NCI-H1092 (cell line): ENCODE results near the gene S100A4.

ENCODE experiments used
- DNase-seq: peaks from one replicate; lab custom pipeline; 2025; lab: John Stamatoyannopoulos, UW

The S100A4 gene

DNA sequence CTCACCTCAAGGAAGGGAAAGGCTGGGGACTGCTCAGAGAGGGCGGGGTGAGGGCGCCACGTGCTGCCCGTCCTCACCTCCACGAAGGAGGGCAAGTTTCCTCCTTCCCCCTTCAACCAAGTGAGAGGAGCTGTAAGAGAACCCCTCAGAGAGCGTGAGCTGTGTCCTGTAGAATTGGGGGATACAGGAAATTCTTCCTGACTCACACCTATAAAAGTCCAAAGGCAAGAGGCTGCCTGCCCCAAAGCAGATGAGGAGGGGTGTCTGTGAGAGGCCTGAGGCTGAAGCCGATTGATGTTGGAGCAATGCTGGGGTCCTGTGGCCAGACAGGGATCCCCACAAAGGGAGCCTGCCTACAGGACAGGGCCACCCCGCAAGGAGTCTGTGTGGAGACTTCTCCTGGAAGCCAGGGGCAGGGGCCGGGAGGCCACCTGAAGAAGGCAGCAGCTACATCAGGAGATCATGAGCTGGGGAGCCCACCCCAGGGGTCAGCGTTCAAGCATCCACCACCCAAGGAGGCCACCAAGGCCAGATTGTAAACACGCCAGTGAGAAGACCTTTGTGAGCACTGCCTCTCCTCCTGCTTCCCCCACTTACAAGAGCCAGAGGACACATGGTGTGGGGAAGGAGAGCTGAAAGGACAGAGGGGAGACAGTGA, 37.6 kb downstream of the S100A4 start:
- no peak for DNase-seq

DNA sequence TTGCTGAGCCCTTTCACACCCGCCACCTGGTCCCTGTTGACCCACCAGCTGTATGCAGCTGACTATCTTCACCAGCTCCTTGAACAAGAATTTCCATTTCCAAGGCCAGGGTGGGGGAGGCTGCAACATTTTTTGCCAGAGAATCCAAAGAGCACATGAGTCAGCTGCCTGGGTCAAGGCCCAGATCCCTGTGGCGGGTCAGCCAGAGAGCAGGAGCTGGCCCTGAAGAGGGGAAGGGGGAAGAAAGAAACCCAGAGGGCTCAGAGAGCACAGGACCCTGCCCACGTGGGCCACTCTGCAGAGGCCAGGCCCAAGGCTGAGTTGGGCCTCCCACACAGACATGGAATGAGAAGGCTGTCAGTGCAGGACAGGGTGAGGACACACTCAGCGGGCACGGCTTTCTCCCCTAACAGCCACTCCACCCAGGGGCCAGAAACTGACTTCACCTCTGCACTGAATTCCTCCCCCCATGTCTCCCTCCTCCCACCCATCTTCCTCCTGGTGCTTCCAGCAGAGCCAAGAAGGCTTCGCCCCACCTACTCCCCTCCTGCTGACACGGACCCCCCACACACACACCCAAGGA, 38.7 kb downstream of the S100A4 start:
- no peak for DNase-seq

DNA sequence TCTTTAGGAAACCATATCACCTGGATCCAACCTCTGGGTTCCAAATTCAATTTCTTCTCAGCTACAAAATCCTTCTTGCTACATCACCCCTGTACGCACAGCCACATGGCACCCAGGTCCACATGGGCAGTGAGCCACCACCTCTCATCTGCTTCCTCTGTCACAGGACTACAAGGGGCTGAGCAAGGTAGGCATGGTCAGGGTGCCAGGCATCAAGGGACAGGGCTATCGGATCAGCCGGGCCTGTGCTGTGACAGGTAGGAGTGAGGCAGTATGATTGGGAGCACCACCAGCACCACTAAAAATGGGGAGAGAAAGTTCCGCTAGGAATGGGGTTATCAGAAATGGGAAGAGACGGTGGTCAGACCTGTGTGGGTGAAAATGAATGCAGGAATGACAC, 39.2 kb downstream of the S100A4 start:
- DNase-seq: no peak

DNA sequence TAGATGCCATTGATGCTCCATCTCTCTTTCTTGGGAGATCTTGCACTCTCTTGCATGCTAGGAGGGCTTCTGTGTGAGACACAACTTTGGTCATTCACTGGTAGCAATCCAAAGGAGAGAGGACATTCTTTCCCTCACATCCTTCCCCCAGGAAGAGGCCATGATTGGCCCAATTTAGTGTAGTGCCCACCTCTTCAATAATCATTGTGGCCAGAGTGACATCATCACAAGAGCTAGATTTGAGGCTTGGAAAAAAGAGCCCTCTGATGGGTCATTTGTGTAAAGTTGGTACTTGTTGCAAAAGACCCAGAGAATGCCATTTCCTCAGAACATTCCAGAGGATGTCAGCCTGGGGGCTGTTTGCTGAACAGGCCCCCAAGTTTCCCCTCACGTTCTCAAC, 40.0 kb downstream of the S100A4 start:
- no peak for DNase-seq

DNA sequence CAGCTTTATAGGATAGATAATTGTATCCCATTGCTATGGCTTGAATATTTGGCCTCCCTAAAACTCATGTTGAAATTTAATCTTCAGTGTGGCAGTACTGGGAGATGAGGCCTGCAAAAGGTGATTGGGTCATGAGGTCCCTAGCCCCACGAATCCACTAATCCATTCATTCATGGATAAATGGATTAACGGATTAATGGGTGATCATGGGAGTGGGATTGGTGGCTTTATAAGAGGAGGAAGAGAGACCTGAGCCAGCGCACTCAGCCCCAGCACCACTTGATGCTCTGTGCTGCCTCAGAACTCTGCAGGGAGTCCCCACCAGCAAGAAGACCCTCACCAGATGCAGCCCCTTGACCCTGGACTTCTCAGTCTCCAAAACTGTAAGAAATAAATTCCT, 41.8 kb downstream of the S100A4 start:
- no peak for DNase-seq

DNA sequence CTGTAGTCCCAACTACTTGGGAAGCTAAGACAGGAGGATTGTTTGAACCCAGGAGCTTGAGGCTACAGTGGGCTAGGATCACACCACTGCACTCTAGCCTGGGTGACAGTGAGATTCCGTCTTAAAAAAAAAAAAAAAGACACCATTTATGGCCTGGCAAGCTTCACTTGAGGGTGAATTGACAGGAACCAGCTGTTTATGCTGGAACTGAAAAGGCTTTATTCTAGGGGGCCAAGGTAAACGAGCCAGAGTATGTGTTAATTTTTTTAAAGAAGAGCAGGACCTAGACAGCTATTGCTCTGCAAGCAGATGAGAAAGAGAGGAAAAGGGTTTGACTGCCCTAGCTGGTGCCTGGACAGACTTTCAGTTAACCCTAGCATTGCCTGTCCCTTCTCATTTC, 46.9 kb downstream of the S100A4 start:
- DNase-seq: no peak

DNA sequence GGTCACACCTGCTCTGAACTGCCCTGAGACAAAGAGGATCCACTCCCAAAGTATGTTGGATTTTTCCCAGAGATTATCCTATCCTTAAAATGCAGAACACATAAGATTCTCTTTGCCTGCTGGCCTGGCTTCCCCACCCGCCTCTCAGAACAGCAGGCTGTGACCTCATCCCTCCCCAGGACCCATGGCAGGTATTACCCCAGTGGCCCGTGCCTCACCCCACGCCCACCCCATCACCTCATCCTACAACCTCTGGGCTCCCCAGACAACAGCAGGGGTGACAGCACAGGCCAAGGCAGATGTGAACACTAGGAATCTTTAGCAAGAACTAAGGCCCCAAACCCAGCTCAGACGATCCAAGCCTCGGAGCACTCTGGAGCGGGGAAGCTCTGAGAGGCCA, 50.1 kb downstream of the S100A4 start:
- no peak for DNase-seq

DNA sequence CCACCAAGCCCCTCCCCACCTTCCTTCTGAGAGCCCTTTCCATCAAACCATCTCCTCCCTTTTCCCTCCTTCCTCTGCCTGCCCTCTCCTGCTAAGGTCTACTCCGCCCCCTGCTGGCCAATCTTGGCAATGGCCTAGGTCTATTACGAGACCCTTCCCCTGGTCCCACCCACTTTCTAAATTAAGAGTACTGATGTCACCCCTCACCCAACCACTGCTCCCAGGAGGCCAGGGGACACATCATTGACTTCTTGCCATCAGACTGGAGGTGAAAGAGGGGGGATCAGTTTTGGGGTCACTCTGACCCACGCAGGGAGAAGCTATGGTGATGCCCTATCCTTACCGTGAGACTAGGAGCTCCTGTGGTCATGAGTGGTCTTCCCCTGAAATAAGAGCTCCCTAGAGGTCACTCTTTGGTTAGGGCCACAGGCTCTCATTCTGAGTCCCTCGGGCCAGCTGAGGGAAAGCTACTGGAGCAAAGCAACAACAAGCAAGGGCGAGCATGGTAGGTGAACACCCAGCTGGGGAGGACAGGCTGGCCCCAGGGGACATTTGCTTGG, 50.5 kb downstream of the S100A4 start:
- peak; percentile 85 for DNase-seq
